IMR-90 (cell line): ENCODE data around the gene ACACB.

Experiments used
- CTCF ChIP-seq: conservative IDR thresholded peaks from 2 replicates; pipeline ENCODE4 v1.5.1; 2012; ENCODE audit warnings: mild to moderate bottlenecking, low read depth, low read length, improper control_type of control experiment
- RAD21 ChIP-seq: IDR thresholded peaks from 2 replicates; pipeline ENCODE4 v1.6.1; 2012; ENCODE audit warnings: low read length, improper control_type of control experiment
- RFX5 ChIP-seq: IDR thresholded peaks from 2 replicates; pipeline ENCODE4 v1.8.0; 2012; ENCODE audit warnings: low read depth, mild to moderate bottlenecking, low read length, moderate library complexity

DNA sequence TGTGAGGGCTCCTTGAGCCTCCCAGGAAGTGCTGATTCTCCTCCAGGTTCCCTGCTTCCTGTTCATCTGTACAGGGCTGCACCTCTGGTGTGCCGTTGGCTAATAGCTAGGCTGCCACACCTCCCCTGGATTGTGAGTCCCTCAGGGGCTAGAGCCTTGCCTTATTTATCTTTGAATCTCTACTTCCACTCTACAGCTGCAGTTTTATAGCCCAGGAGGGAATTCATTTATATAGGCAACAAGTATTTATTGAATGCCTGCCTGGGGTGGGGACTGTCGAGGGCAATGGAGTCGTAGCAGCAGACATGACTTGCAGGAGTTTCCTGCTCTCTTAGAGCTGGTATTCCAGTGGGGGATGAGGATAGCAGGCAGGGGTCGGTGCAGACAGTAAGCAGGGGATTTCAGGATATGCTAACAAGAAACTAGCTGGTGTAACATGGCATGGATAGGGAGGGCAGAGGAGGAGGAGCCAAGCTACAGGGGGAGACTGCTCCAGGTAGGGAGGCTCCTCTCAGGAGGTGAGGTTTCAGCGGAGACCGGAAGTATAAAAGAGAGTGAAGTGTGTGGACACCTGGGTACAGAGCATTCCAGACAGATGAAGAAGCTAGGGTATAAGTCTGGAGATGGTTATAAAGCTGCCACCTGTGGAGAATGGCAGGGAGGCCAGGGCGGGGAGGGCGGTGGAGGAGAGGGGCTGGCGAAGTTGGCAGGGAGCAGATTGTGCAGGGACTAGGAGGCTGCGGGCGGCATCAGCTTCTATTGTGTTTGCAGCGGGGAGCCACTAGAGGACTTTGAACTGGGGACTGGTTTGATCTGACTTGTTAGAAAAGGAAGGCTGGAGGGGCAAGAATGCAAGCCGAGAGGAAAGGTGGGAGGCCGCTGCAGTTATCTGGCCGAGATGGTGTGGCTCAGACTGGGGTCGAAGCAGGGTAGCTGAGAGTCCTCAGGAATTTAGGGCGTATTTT is 46.8 kb upstream of the ACACB start:
- TF ChIP-seq RAD21 (no peak), RFX5 (no peak), CTCF (no peak)
